ENCODE data around the gene ATP5MC2. TPM values are rescaled to one million over a fixed set of nuclear protein-coding genes. Genes with fewer than 3 reads are reported as not detected.

ATP5MC2 gene
- total and polyA plus RNA-seq, 9 of the 15 experiments (the other 6 are each of a cell fraction or from before 2014, with no cell fraction given), result 314 to 1,208 (median 468) TPM

DNA sequence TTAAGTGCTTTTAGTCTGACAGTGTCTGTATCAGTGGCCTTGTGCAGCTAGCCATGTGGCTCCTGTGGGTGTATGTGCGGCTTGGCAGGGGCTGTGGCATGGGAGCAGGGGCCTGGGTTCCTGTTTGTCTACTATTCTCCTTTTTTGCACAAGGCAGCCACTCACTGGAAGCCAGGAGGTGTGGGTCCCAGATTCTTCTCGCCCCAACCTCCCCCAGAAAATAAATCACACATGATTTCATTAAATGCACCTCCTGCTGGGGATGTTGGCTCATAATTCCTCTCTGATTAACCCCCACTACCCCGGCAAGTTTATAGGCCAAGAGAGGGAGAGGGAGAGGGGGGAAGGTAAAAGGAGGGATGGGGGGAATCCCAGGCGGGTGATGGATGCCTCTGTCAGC, 33.8 kb upstream of the ATP5MC2 start (continued):
- TF ChIP-seq ZNF655 (CRISPR knock-in tag; IDR thresholded peaks at IDR 0.05), result no peak

GRCh38 chr12:53706080-53706479, 30.2 kb upstream of the ATP5MC2 start:
- no peak overlapping the region for H3K4me2 ChIP-seq (ENCODE audit: insufficient read depth, low read length)
- no peak overlapping the region for H2AFZ ChIP-seq (ENCODE audit: low read depth, low read length)
- no peak for FAIRE-seq
- ChIA-PET CTCF (ENCODE audit: low intra/inter-chr PET ratio) (interaction anchor here (9.5 kb wide), 1 partner anchor 38 kb away, joined by 252 read pairs; no protein-coding TSS in a partner anchor), POLR2A (no interaction called here)
- H3K9ac ChIP-seq (ENCODE audit: insufficient read depth in 1 of 2, low read depth in 2 of 2, low read length in 2 of 2), result no peak overlapping the region
- DNase-seq (ENCODE audit: extremely low read depth in 1 of 4, low spot score in 3 of 4), result no peak
- intact Hi-C loops (cut with micrococcal nuclease) (no loop called here), in situ Hi-C loops (cut with MboI) (no loop called here)
- H4K20me1 ChIP-seq (replicated peaks; ENCODE audit: control insufficient read depth, insufficient read depth, low read length), result 0 out of 2 replicates have a peak, but pooled peaks cover 10% of the 10 kb centered on the region
- no peaks in the 10 kb centered on the region for H3K9me1 ChIP-seq (ENCODE audit: control insufficient read depth, insufficient read depth, low read length)
- BruUV-seq (replicated peaks), result no TSS peak
- WGBS (ENCODE audit: insufficient coverage, low coverage, missing lambda C conversion rate), result 0% methylated on average over 1 of the region's 1 CpG
- H3K4me1 ChIP-seq (replicated peaks in 1 of 2; ENCODE audit: control insufficient read depth in 2 of 2, insufficient read depth in 2 of 2, low read length in 2 of 2), result no peaks in the 10 kb centered on the region
- H3K4me3 ChIP-seq, result no peak overlapping the region
- no peaks in the 10 kb centered on the region for H3K9me3 ChIP-seq (replicated peaks; ENCODE audit: control insufficient read depth, insufficient read depth, low read depth, low read length)
- H3K79me2 ChIP-seq (ENCODE audit: control insufficient read depth, insufficient read depth, low read length), result no peaks in the 10 kb centered on the region
- H3K36me3 ChIP-seq (ENCODE audit: control insufficient read depth, insufficient read depth, low read length), result no peaks in the 10 kb centered on the region
- no peak overlapping the region for H3K27ac ChIP-seq (ENCODE audit: extremely low read depth, low read depth, low read length)
- H3K27me3 ChIP-seq (ENCODE audit: control insufficient read depth in 2 of 2, insufficient read depth in 2 of 2, low read length in 2 of 2), result peaks cover 49 to 68% of the 10 kb centered on the region in 2 experiments
- no peak for ATAC-seq
- TF ChIP-seq ZNF695 (CRISPR knock-in tag; IDR thresholded peaks at IDR 0.05) (no peak), HMG20A (CRISPR knock-in tag; conservative IDR thresholded peaks at IDR 0.05) (no peak), LEF1 (IDR thresholded peaks at IDR 0.05) (no peak), NUFIP1 (IDR thresholded peaks at IDR 0.05; ENCODE audit: partially characterized antibody) (no peak), CBFA2T2 (conservative IDR thresholded peaks at IDR 0.05) (no peak), RBM25 (IDR thresholded peaks at IDR 0.05; ENCODE audit: low read depth, low read length, severe bottlenecking) (no peak), PYGO2 (tag; IDR thresholded peaks at IDR 0.05) (no peak), HDAC8 (tag; IDR thresholded peaks at IDR 0.05) (no peak), SPI1 (IDR thresholded peaks at IDR 0.05; ENCODE audit: borderline replicate concordance, low read depth, low read length) (no peak), BCOR (IDR thresholded peaks at IDR 0.05) (no peak), HDAC3 (IDR thresholded peaks at IDR 0.05; ENCODE audit: borderline replicate concordance, partially characterized antibody) (no peak), KLF6 (CRISPR knock-in tag; IDR thresholded peaks at IDR 0.05; ENCODE audit: borderline replicate concordance) (no peak), XRCC4 (IDR thresholded peaks at IDR 0.05; ENCODE audit: extremely low read depth, insufficient read depth, insufficient read length) (no peak), RBM39 (optimal IDR thresholded peaks at IDR 0.05; ENCODE audit: low read depth, low read length) (no peak), RNF219 (CRISPR knock-in tag; IDR thresholded peaks at IDR 0.05) (no peak), HNRNPUL1 (IDR thresholded peaks at IDR 0.05; ENCODE audit: low read length) (no peak)
- TF ChIP-seq, protein P1, sequence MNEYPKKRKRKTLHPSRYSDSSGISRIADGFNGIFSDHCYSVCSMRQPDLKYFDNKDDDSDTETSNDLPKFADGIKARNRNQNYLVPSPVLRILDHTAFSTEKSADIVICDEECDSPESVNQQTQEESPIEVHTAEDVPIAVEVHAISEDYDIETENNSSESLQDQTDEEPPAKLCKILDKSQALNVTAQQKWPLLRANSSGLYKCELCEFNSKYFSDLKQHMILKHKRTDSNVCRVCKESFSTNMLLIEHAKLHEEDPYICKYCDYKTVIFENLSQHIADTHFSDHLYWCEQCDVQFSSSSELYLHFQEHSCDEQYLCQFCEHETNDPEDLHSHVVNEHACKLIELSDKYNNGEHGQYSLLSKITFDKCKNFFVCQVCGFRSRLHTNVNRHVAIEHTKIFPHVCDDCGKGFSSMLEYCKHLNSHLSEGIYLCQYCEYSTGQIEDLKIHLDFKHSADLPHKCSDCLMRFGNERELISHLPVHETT (CRISPR knock-in tag; conservative IDR thresholded peaks at IDR 0.05 in 1 of 2, IDR thresholded peaks at IDR 0.05 in 1 of 2), result no peak

Data from K562 (cell line).